T-helper 2 cell (primary cell): ENCODE measurements around the gene SH3GL3.

Source experiments
- DNase-seq, 5 experiments: peaks; one replicate each; pipeline versions ENCODE4 v3.0.0 to v3.0.0-alpha.2; 2012 to 2022

SH3GL3 gene

DNA sequence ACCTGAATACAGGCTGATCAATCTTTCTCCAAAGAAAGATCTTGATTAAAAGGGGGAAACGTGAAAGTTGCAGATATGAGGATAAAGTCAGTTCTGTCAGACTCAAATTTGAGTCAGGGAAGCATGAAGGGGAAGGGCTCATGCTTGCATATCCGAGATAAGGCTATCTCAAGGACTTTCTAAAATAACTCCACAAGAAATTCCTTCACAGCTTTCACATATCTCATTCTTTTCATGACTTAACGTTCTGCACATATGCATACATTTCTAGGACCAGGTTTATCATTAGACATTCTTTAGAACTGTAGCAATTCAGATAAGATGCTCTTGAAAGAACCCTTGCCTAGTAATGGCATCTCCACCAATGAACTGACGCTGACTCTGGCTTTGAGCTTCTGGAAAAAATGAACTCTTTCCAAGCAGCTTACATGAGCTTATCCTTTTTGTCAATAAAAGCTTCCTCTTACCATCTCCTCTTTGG is 15.9 kb downstream of the SH3GL3 start:
- no peak for DNase-seq

DNA sequence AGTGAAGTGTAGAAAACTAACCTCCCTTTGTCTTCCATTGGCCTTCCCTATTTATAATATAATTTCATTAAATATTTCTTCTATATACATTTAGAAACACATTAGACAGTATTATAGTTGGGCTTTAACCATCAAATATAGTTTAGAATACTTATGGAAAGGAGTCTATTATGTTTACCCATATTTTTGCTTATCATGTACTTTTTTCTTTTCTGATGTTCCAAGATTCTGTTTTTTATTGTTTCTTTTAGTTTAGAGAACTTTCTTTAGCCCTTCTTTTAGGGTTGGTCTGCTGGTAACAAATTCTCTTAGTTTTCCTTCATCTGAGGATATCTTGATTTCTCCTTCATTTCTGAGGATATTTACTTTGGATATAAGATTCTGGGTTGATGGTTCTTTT is 23.7 kb downstream of the SH3GL3 start:
- DNase-seq, result no peak

DNA sequence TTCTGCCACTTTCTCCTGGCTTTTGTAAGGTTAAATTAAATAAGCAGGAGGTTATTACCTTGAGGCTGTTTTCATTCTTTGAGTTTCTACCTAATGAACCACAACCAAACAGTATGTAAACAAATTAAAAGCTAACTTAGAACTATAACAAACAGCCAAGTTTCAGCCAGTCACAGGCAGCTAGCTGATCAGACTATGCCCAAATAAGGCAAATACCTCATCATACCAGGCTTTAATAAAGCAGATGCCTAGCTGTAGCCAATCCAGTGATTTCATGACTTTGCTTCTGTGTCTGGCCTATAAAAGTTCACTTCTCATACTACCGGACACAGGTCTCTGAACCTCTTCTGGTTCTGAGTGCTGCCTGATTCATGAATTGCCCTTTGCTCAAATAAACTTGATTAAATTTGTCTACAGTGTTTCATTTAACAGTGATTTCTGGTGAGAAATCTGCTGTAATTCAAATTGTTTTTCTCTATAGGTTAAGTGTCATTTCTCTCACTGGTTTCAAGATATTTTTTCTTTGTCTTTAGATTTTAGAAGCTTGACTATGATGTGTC is 24.2 kb downstream of the SH3GL3 start:
- DNase-seq, result no peak

DNA sequence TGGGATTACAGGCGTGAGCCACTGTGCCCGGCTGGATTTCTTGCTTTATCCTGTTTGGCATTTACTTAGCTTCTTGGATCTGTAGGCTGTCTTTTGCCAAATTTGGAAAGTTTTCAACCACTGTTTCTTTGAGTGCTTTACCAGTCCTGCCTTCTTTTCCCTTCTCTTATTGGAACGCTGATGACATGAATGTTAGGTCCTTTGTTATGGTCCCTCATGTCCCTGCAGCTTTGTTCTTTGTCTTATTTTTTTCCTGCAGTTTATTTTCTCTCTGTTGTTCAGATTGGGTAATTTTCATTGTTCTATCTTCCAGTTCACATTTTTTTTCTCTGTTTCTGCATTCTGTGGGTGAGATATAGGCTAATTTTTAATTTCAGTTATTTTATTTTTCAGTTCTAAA is 25.0 kb downstream of the SH3GL3 start:
- no peak for DNase-seq

DNA sequence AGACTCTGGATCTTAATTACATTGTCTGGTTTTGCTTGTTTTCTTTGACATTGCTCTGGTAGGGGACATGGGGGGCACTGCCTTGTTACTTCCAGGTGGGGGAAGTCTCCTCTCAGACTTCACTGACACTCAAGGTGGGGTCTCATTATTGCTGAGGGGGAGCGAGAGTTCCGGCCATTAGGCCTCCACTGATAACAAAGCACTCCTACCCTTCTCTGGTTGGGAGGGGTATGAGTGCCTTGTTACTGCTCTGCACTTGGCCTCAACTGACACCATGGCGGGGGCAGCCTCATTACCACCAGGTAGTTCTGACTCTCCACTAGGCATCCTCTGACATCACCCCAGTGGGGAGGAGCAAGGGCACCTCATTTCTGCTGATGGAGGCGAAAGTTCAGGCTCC is 25.7 kb downstream of the SH3GL3 start:
- DNase-seq, result no peak

DNA sequence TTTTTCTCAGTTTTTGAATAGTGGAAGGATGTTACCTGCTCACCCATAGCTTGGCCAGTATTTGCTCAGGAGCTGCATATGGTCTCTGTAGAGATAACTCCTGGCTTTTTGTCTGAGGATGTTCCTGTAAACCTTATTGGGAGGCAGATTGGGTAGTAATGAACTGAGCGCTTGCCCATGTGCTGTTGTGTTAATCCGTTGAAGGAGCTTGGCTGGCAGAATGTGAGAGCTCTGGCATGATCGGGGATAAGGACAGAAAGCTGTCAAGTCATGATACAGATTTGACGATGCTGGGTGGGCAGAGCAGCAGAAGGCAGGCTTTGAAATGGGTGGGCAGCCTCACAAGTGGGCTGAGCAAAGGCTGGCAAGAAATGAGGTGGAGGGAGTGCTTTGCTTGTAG is 27.4 kb downstream of the SH3GL3 start:
- no peak for DNase-seq

DNA sequence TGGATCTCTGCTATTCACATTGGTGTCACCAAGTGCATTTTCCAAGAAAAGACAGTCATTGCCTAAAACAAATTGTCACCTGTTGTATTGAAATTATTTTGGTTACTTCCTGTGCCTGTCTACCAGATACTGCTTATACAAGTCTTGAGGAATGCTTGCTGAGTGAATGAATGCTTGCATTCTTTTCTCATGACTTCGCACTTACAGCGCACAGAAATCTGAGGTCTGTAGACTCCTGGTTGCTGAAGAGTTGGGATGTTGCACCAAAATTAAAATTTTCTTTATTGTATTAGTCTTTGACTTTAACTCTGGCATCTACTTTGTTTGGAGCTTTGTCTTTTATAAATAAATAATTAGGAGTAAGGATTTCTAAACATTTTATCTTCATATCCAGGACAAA is 28.4 kb downstream of the SH3GL3 start:
- no peak for DNase-seq

DNA sequence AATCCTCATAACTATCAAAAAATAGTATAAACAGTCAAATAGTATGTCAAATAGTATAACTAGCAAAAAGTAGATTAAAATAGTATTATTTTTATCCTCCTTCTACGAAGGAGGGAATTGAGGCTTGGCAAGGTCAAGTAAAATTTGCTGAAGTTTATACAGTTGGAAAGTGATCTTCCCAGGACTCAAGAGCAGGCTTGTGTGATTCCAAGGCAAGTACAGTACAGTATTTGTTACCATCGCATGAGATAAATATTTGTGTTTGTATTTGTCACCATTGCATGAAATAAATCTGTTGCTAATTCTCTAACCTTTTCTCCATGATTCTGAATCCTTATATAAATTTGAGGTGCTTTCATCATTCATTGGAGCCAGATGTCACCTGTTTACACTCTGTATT is 28.9 kb downstream of the SH3GL3 start:
- DNase-seq, result no peak

DNA sequence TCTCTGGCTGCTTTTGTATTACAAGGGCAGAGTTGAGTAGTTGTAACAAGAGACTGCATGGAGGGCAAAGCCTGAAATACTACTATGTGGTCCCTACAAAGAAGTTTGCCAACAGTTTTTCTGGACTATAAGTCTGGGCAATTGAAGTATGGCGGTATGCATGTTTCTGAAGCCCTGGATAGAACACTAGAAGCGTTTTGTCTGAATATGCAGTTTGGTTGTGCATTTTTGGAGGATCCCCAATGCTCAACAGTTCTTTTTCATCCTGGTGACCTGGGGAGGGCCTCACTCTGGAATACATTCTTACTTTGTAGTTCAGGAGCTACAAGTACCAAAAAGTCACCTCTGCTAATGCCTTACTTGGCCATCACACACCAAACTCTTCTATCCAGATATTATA is 29.6 kb downstream of the SH3GL3 start:
- no peak for DNase-seq

DNA sequence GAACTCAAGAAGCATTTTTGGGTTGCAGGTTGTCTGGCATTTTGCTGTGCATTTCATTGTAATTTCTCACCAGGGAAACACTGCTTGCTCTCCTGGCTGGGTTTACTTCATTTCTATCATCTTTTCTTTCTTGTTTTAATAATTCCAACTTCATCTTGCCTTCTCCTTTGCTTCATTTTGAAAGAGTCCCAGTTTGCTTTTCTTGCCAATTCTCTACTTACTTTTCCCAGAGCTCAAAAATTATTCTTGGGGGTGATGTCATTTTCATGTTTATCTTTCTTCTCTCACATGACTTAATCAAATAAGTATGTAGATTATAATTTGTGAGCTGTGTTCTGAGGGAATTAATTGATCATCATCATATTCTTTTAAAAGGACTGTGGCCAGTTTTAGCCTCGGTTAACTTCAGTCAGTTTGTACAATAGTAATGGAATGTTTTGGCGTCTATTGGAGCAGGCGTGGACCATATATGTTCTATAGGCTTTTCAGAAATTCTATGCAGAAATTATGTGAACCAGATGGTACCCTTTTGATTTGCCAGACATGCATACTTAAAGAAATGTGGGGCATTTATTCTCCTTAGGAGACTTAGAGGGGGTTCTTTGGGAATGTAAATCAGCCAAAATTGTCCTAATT is 30.1 kb downstream of the SH3GL3 start:
- no peak for DNase-seq

DNA sequence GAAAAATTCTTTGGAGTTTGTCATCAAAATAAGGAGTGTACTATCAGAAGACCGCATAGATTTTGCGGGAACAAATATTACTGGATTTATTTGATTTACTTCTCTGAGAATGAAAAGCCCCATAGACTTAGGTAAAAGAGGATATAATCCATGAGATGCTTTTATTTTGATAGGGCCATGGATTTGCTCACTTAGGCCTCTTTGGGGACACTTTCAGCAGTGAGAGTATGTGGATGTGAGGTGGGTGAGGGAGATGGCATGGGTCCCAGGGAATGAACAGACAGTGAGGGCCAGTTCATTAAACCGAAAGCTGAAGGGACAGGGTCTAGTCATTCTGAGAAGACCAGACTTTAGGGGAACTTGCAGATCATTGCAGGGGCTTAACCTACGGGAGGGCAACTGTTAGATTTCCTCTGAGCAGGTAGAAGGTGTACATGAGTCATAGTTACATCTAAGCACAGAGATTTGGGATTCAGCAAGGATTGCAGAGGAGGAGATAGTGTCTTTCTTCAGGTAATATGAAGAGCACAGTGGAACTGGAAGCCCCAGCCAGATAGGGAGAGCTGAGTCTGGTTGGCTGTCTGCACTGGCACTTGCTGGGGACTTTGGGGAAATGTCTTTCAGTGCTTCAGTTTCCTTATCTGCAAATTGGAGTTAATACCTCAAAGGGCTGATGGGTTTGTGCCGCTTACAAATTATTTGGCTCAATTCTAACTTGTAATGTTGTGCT is 30.8 kb downstream of the SH3GL3 start:
- DNase-seq, result no peak

DNA sequence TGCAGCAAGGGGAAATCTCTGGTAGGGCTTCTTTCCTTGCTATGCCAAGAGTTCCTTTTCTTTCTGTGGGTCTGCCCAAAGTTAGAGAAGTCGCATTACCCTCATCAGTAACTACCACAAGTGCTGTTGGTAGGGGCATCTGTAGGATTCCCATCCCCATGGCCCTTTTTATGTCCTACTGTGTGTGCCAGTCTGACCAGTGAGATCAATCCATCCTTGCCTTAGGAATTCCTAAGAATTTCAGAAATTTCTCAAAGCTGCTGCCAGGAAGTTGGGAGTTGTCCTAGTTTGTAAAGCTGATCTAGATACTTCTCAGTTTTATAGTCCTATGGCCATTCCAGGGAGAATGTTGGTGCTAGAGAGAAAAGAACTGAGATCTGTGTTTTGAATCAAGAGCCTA is 36.5 kb downstream of the SH3GL3 start:
- no peak for DNase-seq

DNA sequence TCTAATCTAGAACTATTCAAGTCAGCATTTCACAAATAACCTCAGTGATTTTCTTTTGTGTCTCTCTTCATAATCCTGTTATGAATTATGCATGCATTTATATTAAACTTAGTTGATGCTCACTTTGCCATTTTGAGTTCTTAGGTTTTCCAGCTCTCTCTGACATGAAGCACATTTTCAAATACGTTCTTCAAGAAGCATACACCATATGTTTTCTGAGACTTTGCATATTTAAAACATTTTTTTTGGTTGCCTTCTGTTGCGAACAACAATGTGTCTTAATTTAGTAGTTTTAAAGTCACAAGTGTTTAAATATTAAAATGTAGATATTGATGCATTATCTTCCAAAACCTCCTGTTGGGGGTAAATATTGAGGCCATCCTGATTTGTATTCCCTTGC is 37.5 kb downstream of the SH3GL3 start:
- no peak for DNase-seq

DNA sequence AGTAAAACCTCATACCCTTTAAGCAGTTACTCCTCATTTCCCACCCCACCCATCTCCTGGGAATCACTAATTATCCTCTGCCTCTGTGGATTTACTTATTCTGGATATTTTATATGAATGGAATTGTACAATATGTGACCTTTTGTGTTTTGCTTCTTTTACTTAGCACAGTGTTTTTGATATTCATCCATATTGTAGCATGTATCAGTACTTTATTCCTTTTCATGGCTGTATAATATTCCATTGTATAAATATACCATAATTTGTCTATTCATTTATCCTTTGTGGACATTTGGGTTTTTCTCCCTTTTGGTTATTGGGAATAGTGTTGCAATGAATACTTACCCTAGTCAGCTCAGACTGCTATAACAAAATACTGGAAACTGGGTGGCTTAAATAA is 39.2 kb downstream of the SH3GL3 start:
- DNase-seq, result no peak

DNA sequence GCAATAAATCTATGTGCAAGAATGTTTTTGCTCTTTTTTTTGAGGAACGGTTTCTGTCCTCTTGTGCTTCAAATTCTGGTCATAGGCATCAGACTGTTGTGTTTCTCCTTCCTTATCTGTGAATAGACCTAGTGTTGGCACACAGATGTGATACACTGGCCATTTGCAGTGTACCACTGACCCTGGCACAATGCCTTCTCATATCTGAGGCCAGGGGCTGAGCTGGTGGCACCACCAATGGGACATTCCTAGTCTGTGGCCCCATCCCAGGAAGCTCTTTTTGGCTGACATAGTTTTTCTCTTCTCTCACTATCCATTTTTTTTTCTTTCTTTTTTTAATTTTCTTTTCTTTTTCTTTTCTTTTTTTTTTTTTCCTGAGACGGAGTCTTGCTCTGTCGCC is 40.4 kb downstream of the SH3GL3 start:
- no peak for DNase-seq

DNA sequence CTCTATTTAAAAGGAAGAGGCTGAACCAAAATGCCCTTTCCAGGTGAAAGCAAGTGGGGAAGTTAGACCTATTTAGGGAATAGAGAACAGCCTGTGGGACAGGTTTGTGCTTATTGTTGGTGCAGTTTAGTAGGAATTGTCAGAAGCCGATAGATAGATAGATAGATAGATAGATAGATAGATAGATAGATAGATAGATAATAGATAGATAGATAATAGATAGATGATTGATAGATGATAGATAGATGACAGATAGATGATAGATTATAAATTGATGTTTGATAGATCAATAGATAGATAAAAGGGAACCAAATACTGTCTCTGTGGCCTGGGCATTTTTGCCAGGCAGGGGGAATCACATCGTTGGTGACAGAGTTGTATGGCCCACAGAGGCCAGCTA is 42.5 kb downstream of the SH3GL3 start:
- DNase-seq, result no peak

DNA sequence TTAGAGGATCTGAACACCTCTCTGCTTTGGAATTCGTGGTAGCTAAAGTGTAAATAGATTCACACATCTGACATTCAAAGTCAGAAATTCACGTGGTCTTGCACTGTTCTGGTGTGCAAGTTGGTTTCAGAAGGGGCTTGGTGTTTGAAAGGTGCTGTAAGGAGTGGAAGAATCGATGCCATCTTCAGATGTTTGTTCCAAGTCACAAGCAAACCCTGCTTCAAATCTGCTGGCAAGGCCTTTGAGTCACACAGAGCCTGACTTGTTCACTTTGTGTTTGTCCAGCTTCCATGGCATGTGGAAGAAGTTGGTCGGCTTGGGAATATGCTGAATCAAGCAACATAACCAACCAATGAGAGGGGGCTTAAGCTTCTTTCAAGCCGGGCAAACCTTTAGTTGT is 44.3 kb downstream of the SH3GL3 start:
- DNase-seq, result no peak

DNA sequence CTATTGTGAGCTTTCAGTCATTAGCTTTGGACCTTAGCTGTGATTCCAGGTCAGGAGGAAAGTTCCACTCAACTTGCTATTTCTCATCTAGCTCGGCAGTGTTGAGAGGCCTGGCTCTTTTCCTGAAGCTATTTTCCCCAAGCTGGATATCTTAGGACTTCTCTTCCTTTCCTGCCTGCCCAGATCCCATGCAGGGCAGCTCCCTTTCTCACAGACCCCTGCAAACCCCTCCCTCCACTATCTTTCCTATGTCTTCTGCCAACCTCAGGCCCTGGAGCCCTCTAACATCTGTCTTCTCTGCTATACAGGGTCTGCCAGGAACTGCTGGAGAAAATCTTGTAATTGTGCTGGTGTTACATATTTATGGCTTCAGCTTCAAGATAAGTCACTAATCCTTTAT is 49.6 kb downstream of the SH3GL3 start:
- DNase-seq, result no peak

DNA sequence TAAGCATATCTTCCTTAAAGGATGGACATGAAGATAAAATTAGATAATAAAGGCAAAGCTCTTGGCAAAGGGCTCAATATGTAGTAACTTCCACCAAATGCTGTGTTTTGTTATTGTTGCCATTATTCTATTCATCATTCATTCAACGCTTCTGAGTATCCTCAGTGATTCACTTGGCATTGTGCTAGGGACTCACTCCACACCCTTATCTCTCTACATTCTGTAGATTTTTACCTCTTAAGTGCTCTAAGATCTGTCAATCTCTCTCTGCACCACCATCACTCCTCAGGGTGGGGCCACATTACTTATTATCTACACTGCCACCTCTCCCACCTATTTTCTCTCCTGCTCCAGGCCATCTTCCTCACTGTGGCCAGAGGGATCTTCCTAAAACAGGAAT is 51.2 kb downstream of the SH3GL3 start:
- no peak for DNase-seq

DNA sequence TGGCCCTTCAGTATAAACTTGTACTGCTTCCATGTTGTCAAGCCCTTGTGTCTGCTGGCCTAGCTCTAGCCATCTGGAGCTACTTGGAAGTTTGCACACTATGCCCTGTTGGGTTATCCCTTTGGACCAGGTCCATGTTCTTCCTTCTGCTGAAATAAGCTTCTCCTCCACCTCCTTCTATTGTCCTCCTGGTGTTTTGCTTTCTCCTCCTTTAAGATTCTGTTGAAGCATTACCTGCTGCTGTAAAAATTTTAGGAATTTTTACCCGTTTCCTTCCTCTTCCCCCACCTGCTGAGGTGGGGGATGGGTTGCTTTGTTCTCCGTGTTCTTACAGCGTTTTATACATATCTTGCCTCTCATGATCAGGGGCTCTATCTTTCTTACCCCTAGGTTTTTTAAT is 51.7 kb downstream of the SH3GL3 start:
- DNase-seq, result no peak

DNA sequence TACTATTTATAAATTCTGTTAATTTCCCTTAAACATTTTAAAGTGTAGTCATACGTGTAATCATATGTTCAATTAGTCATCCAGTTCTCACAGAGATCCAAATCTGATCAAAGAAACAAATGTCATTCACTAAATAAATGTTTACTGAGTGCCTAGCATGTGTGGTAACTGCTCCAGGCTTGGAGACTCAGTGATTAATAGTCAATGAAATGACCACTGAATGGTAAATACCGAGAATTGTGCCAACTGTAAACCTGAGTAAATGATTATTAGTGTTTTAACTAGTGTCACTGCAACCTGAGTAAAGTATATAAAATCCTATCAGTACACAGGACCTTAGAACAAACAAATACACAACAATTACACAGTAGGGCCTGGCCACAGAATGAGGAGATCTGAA is 52.3 kb downstream of the SH3GL3 start:
- no peak for DNase-seq

DNA sequence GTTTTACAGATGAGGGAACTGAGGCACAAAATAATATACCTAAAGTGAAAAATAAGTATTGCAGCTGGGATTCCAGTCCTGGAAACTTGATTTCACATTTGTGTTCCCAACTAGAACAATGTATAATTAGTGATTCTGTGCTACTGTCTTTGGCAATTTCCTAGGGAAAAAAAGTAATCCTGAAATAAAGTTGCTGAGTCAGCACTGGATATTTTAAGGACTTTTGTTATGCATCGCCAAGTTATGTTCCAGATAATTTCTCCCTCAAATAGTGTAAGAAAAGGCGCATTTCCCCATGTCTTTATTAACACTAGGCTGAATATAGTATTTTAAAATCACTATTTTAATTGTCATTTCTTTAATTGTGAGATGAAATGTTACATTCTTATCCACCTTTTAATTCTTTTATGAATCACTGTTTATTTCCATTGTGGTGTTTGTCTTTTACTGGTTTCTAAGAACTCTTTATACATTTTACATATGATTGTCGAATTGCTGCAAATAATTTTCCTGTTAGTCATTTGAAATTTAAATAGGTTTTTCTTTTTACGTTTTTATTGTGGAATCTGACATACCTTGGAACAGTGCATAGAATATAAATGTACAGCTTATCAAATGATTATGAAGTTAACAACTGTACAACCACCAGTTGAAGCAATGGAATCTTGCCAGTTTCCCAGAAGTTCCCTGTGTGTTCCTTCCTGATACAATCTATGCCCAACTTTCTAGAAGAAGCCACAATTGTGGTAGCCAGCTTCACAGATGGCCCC is 56.6 kb downstream of the SH3GL3 start:
- no peak for DNase-seq

DNA sequence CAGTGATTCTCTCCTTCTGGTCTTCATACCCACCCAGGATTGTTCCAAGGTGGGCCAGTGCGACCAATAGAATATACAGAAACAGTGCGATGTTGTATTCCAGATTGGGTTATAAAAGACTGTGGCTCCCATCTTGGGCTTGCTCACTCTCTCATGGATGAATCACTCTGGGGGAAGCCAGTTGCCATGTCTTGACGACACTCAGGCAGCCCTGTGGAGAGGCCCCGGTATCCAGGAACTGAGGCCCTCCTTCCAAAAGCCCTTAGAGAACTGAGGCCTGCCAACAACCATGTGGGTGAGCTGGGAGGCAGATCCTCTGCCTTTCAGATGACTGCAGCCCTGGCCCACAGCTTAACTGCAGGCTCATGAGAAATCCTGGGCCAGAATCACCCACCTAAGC is 57.2 kb downstream of the SH3GL3 start:
- no peak for DNase-seq

DNA sequence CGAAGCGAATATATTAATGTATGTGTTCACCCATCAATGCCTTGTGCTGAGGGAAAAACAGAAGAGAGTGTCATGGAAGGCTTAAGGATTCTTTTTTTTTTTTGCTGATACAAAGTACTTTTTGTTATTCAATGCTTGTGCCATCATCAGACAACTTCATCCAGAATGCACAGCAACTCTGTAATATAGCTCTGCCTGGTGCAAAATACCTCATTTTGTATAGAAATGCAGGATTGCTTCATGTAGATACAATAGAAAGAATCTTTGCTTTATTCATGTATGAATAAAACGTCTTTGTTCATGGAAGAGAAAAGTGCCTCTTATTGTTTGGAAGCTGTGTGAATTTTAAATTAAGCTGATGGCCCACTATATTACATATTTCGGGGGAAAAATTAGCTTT is 62.9 kb downstream of the SH3GL3 start:
- DNase-seq, result no peak
